Lung (tissue), 12 donors: Measurements from ENCODE around the gene CCDC71. TPM values are rescaled to one million over a fixed set of nuclear protein-coding genes. Genes with fewer than 3 reads are reported as not detected.

Experiments used
- ATAC-seq: fragments of 200-7000 bp; cut with Tn5 transposase; one replicate; pipeline ENCODE4 v1.9.1; 2020; ENCODE audit warnings: moderate number of reproducible peaks; ENCODE audit not compliant: insufficient read depth, low FRiP score
- DNase-seq, 3 donors: peaks; one replicate each; pipeline ENCODE4 v3.0.0-alpha.2; 2013 to 2017
- H3K27ac ChIP-seq, 2 donors: one replicate each; pipeline ENCODE4 v1.5.1; 2013; ENCODE audit warnings: mild to moderate bottlenecking in 2 of 2, moderate library complexity in 2 of 2, control low read depth in 1 of 2, inconsistent platforms in 1 of 2, low read depth in 1 of 2, low read length in 1 of 2
- H3K27me3 ChIP-seq, 3 donors: one replicate each; pipeline ENCODE4 v1.5.1; 2013; ENCODE audit warnings: low read length in 2 of 3; ENCODE audit not compliant: control insufficient read depth in 3 of 3, insufficient read depth in 3 of 3
- H3K36me3 ChIP-seq, 4 donors: one replicate each; pipeline ENCODE4 v1.5.1; 2013; ENCODE audit warnings: low read length in 4 of 4, mild to moderate bottlenecking in 1 of 4, moderate library complexity in 1 of 4; ENCODE audit not compliant: control insufficient read depth in 4 of 4, insufficient read depth in 4 of 4
- H3K4me1 ChIP-seq, 5 donors: one replicate each; pipeline ENCODE4 v1.5.1; 2013; ENCODE audit warnings: low read length in 5 of 5, mild to moderate bottlenecking in 2 of 5, moderate library complexity in 1 of 5; ENCODE audit not compliant: control insufficient read depth in 5 of 5, insufficient read depth in 5 of 5
- H3K4me3 ChIP-seq: one replicate; pipeline ENCODE4 v1.5.1; 2013; ENCODE audit warnings: mild to moderate bottlenecking, control low read depth, moderate library complexity
- H3K9ac ChIP-seq, 2 donors: one replicate each; pipeline ENCODE4 v1.5.1; 2013; ENCODE audit warnings: low read length in 2 of 2, control low read depth in 1 of 2; ENCODE audit not compliant: insufficient read depth in 1 of 2
- H3K9me3 ChIP-seq, 4 donors: one replicate each; pipeline ENCODE4 v1.5.1; 2013; ENCODE audit warnings: low read length in 3 of 4, mild to moderate bottlenecking in 1 of 4, moderate library complexity in 1 of 4; ENCODE audit not compliant: control insufficient read depth in 4 of 4, insufficient read depth in 3 of 4
- WGBS, 2 donors: extraction: QIAGEN DNeasy Blood & Tissue Kit; methylation state at CpG; one replicate each; pipeline ENCODE4 v1.1.7; 2013; 5-methylcytosine and 5-hydroxymethylcytosine counted together
- polyA plus RNA-seq, 2 donors: library from polyadenylated mRNA; stranded (reverse); fragments of 200-250 nt; gene quantifications; one replicate each; pipeline ENCODE4 v1.2.1, GENCODE V29; 2013
- total RNA-seq, 2 donors: library from RNA; depleted of rRNA in 1 of 2; stranded (reverse); fragments of >200 nt in 1 of 2; gene quantifications; one replicate each; pipeline ENCODE4 v1.2.1, GENCODE V29; 2014 to 2021
- TF ChIP-seq, protein P1 (sequence below): IDR thresholded peaks from 2 replicates; pipeline ENCODE4 v1.5.1; 2012; ENCODE audit warnings: mild to moderate bottlenecking; ENCODE audit errors: control extremely low read depth, extremely low read depth
- donor health status: control.
- donor health status: control.
- donor health status: Bipolar disorder and iron deficiency.
- donor health status: healthy.
- donor health status: DM: yes; HTN: yes; CAD: no.

Gene CCDC71
- total and polyA plus RNA-seq, 4 donors, result 13.9 to 29.3 (median 20.1) TPM

GRCh38 chr3:49199900-49200281, 33.8 kb upstream of the CCDC71 start:
- H3K27me3 ChIP-seq, result peaks cover 0 to 5% (median 0%) of the 10 kb centered on the region in 3 donors
- peak overlapping the region; percentile 65 to 89 for H3K27ac ChIP-seq
- no peak overlapping the region for H3K9ac ChIP-seq
- H3K4me3 ChIP-seq, result peak overlapping the region; percentile 33
- TF ChIP-seq, protein P1, sequence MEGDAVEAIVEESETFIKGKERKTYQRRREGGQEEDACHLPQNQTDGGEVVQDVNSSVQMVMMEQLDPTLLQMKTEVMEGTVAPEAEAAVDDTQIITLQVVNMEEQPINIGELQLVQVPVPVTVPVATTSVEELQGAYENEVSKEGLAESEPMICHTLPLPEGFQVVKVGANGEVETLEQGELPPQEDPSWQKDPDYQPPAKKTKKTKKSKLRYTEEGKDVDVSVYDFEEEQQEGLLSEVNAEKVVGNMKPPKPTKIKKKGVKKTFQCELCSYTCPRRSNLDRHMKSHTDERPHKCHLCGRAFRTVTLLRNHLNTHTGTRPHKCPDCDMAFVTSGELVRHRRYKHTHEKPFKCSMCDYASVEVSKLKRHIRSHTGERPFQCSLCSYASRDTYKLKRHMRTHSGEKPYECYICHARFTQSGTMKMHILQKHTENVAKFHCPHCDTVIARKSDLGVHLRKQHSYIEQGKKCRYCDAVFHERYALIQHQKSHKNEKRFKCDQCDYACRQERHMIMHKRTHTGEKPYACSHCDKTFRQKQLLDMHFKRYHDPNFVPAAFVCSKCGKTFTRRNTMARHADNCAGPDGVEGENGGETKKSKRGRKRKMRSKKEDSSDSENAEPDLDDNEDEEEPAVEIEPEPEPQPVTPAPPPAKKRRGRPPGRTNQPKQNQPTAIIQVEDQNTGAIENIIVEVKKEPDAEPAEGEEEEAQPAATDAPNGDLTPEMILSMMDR, result no peak
- H3K9me3 ChIP-seq, result no peaks in the 10 kb centered on the region
- DNase-seq, result peak in 1 of 3 donors; percentile 10
- 73 to 93% methylated on average over 15 of the region's 15 CpGs for WGBS, 2 donors
- H3K36me3 ChIP-seq, result no peaks in the 10 kb centered on the region
- peaks cover 0 to 5% (median 0%) of the 10 kb centered on the region in 5 donors for H3K4me1 ChIP-seq
- peak; percentile 16 for ATAC-seq

GRCh38 chr3:49199239-49199899, 33.2 kb upstream of the CCDC71 start:
- Histone ChIP-seq H3K9me3 (no peaks in the 10 kb centered on the region), H3K4me1 (peaks cover 0 to 5% (median 0%) of the 10 kb centered on the region in 5 donors), H3K27ac (peak overlapping the region; percentile 65 to 89), H3K36me3 (no peaks in the 10 kb centered on the region), H3K9ac (no peak overlapping the region), H3K27me3 (peaks cover 0 to 5% (median 0%) of the 10 kb centered on the region in 3 donors), H3K4me3 (peak overlapping the region; percentile 33)
- ATAC-seq (peak; percentile 73), DNase-seq (peak; percentile 90 to 92 (median 91))
- WGBS, 2 donors, result 21 to 40% methylated on average over 51 to 53 of the region's 53 CpGs
- TF ChIP-seq, protein P1, result no peak

DNA sequence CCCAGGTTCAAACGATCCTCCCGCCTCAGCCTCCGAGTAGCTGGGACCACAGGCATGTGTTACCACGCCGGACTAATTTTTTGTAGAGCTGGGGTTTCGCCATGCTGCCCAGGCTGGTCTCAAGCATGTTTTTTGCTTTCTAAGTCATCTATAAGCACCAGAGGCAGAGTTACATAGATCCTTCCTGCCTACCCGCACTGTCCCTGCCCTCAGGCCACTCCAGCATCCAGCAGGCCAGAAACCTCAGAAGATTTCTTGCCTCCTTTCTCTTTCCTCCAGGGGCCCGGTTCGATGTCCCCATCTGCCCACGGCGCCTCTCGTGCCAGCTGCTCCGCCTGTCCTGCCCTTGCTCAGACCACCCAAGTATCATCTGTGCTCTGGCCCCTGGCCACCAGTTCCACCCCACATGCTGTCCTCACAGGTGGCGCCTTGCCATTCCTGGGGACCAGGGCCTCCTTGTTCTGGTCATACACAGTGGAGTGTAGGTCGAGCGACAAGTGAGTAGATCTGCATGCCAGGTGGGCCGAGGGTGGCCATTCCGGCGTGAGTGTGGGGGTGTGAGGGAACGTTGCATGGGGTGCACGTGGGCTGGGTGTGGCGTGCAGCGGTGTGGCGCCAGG, 32.6 kb upstream of the CCDC71 start:
- 68 to 87% methylated on average over 24 of the region's 24 CpGs for WGBS, 2 donors
- Histone ChIP-seq H3K9ac (no peak overlapping the region), H3K36me3 (no peaks in the 10 kb centered on the region), H3K4me3 (peak overlapping the region; percentile 21), H3K27ac (no peak overlapping the region), H3K4me1 (peaks cover 0 to 5% (median 0%) of the 10 kb centered on the region in 5 donors), H3K9me3 (no peaks in the 10 kb centered on the region), H3K27me3 (peaks cover 0 to 5% (median 0%) of the 10 kb centered on the region in 3 donors)
- ATAC-seq (no peak), DNase-seq (no peak)
- TF ChIP-seq, protein P1, result no peak
